NT2/D1 (cell line): ENCODE results near the gene GDPGP1.
"Not testable (repeated sequence)": the region's sequence is repeated elsewhere in the genome, so short reads cannot be mapped to it uniquely, and the experiment has no call there.

Experiments
- DNase-seq: peaks from one replicate; pipeline ENCODE4 v3.0.0-alpha.2; 2011; ENCODE audit warnings: low read depth, low spot score
- H3K27me3 ChIP-seq: 2 replicates; pipeline ENCODE4 v1.6.0; 2011; ENCODE audit warnings: mild to moderate bottlenecking; ENCODE audit not compliant: insufficient read length, insufficient read depth
- H3K36me3 ChIP-seq: 2 replicates; pipeline ENCODE4 v1.6.1; 2011; ENCODE audit warnings: mild to moderate bottlenecking, low read length, mixed read lengths; ENCODE audit not compliant: insufficient read depth, insufficient read length
- H3K4me1 ChIP-seq: 2 replicates; pipeline ENCODE4 v1.5.1; 2011; ENCODE audit not compliant: insufficient read depth, insufficient read length
- H3K4me3 ChIP-seq: 2 replicates; pipeline ENCODE4 v1.5.1; 2011; ENCODE audit warnings: low read depth; ENCODE audit not compliant: insufficient read length
- H3K9ac ChIP-seq: 2 replicates; pipeline ENCODE4 v1.6.0; 2011; ENCODE audit warnings: low read depth; ENCODE audit not compliant: insufficient read length
- H3K9me3 ChIP-seq: 2 replicates; pipeline ENCODE4 v1.5.1; 2011; ENCODE audit warnings: mild to moderate bottlenecking, low read length; ENCODE audit not compliant: insufficient read depth
- SUZ12 ChIP-seq: IDR thresholded peaks from 2 replicates; pipeline ENCODE4 v1.6.1; 2011; ENCODE audit not compliant: insufficient read length, insufficient read depth; ENCODE audit errors: extremely low read depth
- YY1 ChIP-seq: IDR thresholded peaks from 2 replicates; pipeline ENCODE4 v1.6.1; 2011; ENCODE audit not compliant: insufficient read length, insufficient read depth
- ZNF274 ChIP-seq: IDR thresholded peaks from 2 replicates; pipeline ENCODE4 v1.6.1; 2011; ENCODE audit warnings: mild to moderate bottlenecking, low read depth, low read length

GDPGP1 gene

DNA sequence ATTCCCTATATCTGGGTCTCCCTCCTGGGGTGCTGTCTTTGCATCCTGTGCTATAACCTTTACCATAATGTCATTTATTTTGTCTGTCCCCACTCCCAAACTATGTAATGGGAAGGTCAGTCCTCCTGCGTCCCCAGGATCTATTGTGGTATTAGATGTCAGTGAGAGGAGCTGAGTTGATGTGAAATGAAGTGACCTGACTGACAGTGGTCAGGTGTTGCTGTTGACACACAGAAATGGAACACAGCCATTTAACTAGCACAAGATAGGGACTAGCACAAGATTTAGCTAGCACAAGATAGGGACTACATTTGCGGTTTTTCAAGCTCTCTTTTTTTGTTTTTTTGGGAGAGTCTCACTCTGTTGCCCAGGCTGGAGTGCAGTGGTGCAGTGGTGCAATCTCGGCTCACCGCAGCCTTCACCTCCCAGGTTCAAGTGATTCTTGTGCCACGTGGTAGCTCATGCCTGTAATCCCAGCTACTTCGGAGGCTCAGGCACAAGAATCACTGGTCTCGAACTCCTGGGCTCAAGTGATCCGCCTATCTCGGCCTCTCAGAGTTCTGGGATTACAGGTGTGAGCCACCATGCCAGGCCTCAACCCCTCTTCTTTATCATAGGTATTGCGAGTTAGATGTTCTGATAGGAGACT is 36.6 kb downstream of the GDPGP1 start:
- Histone ChIP-seq H3K4me3 (no peak overlapping the region), H3K27me3 (no peaks in the 10 kb centered on the region), H3K4me1 (no peaks in the 10 kb centered on the region), H3K36me3 (peaks cover 80% of the 10 kb centered on the region), H3K9me3 (no peaks in the 10 kb centered on the region), H3K9ac (no peak overlapping the region)
- no peak for DNase-seq
- no peak for TF ChIP-seq YY1
- TF ChIP-seq SUZ12 = no peak
- TF ChIP-seq ZNF274 = no peak

DNA sequence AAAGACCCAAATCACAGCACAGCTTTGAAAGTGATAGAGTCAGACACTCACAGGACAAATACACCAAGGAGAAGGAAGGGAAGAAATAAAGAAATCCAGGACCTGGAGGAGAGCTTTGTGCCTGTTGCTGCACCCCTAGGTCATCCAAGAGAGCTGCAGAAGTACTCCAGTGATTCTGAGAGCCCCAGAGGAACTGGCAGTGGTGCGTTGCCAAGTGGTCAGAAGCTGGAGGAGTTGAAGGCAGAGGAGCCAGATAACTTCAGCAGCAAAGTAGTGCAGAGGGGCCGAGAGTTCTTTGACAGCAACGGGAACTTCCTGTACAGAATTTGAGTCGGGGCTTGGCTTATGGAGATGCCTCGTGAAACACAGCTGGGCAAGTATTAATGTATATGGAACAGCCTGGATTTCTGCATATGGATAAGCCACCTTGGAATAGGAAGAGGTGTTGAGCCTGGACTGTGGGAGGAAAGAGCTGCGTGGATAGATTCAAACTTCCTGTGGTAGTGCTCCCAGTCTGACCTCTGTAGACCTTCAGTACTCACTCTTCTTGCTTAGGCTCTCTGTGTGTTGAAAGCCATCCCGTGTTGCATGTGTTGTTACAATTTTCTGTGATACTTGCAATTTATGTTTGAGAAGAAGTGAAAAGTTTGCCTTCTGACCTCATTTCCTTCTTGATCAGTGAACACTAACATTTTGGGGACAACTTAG is 37.6 kb downstream of the GDPGP1 start:
- H3K36me3 ChIP-seq = peaks cover 81% of the 10 kb centered on the region
- H3K9me3 ChIP-seq = no peaks in the 10 kb centered on the region
- H3K27me3 ChIP-seq = no peaks in the 10 kb centered on the region
- TF ChIP-seq SUZ12 (no peak), YY1 (no peak)
- H3K9ac ChIP-seq = no peak overlapping the region
- no peak for DNase-seq
- H3K4me1 ChIP-seq = no peaks in the 10 kb centered on the region
- no peak overlapping the region for H3K4me3 ChIP-seq

DNA sequence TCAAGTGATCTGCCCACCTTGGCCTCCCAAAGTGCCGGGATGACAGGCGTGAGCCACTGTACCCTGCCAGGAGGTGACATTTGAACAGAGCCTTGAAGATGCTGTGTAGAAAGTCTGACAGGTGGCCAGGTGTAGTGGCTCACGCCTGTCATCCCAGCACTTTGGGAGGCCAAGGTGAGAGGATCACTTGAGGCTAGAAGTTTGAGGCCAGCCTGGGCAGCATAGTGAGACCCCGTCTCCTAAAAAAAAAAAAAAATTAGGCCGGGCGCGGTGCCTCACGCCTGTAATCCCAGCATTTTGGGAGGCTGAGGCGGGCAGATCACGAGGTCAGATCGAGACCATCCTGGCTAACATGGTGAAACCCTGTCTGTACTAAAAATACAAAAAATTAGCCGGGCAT is 44.5 kb downstream of the GDPGP1 start:
- peaks cover 17% of the 10 kb centered on the region for H3K36me3 ChIP-seq
- DNase-seq, H3K4me1 ChIP-seq, H3K27me3 ChIP-seq, H3K4me3 ChIP-seq, H3K9me3 ChIP-seq, H3K9ac ChIP-seq: not testable (repeated sequence)

DNA sequence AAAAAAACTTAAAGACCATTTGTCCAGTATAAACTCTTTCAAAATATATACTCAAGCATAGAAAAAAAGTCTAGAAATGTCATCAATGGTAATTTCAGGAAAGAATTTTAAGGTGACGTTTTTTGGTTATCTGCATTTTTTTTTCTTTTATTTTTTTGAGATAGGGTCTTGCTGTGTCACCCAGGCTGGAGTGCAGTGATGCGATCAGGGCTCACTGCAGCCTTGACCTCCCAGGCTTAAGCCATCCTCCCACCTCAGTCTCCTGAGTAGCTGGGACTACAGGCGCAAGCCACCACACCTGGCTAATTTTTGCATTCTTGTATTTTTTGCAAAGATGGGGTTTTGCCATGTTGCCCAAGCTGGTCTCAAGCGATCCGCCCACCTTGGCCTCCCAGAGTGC is 46.7 kb downstream of the GDPGP1 start:
- not testable (repeated sequence) for H3K4me1 ChIP-seq, H3K27me3 ChIP-seq, H3K36me3 ChIP-seq, H3K9ac ChIP-seq, H3K4me3 ChIP-seq, H3K9me3 ChIP-seq, DNase-seq

DNA sequence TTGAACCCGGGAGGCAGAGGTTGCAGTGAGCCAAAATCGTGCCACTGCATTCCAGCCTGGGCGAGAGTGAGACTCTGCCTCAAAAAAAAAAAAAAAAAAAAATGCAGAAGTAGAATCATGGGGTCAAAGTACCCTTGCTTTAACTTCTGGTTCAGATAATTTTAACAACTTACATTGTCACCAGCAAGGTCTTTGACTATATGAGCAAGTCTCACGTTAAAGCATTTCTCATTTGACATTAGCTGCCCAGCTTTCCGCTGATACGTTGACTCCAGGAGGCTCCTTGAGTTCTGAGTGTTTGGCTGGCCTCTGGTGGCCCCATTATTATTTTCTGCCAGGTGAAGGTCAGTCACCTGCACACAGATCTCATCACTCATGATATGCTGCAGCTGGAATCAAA is 47.6 kb downstream of the GDPGP1 start:
- not testable (repeated sequence) for DNase-seq, H3K9me3 ChIP-seq, H3K27me3 ChIP-seq, H3K4me3 ChIP-seq, H3K36me3 ChIP-seq, H3K4me1 ChIP-seq, H3K9ac ChIP-seq

DNA sequence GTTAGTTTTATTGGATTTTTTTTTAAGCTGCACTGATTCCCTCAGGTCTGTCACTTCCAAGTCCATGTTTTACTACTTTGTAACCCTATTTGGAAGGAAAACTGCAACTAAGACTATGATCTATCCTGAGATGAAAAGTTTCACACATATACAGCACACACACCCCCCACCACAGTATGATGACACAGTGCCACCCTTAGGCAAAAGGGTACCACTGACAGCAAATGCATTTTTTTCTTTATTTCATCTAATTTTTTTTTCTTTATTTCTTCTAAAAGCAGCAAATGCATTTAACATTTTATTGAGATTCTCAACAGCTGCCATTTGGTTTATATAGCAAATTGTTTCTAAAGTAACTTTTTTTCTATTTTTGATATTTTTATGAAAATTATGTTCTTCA is 52.7 kb downstream of the GDPGP1 start:
- peaks cover 4% of the 10 kb centered on the region for H3K9me3 ChIP-seq
- H3K36me3 ChIP-seq = no peaks in the 10 kb centered on the region
- DNase-seq = no peak
- no peak for TF ChIP-seq SUZ12
- no peaks in the 10 kb centered on the region for H3K4me1 ChIP-seq
- H3K9ac ChIP-seq = no peak overlapping the region
- no peak overlapping the region for H3K4me3 ChIP-seq
- H3K27me3 ChIP-seq = no peaks in the 10 kb centered on the region

DNA sequence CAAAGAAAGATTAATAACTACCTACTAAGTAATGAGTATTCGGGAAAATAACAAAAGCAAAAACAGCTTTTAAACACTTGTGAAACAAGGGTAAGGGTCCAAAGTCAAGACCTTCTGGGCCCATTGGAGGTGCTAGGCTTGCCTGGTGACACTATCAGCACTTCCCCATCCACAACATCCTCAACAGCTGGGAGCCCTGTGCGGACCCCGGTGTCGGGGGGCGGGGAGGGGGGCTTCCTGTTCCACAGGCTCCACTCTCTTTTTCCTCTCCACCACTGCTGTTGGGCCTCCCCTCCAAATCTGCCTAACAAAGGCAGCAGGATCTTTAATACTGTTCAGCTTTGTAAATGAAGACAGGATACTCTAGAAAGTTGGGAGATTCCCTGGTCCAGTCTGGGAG is 53.1 kb downstream of the GDPGP1 start:
- DNase-seq = peak; percentile 42
- H3K9me3 ChIP-seq = peaks cover 8% of the 10 kb centered on the region
- no peak overlapping the region for H3K9ac ChIP-seq
- H3K36me3 ChIP-seq = no peaks in the 10 kb centered on the region
- no peak overlapping the region for H3K4me3 ChIP-seq
- no peaks in the 10 kb centered on the region for H3K4me1 ChIP-seq
- no peaks in the 10 kb centered on the region for H3K27me3 ChIP-seq
- TF ChIP-seq SUZ12 = no peak
- TF ChIP-seq YY1 = no peak
- no peak for TF ChIP-seq ZNF274

DNA sequence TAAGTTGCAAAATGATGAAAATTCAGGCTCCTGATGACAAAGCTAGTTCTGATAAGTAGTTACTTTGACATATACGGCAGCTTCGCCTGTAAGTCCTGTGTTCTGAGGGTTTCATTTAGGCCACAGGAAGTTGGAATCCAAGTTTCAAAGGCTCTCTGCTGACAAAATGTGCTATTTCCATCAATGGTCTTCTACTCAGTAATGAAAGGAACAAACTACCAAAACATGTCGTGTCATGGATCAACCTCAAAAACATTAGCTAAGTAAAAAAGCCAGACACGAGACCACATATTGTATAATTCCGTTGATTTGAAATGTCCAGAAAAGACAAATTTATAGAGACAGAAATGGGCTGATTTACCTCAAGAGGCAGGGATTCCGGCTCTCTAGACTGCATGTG is 53.9 kb downstream of the GDPGP1 start:
- no peak for DNase-seq
- Histone ChIP-seq H3K27me3 (no peaks in the 10 kb centered on the region), H3K4me3 (no peak overlapping the region), H3K9me3 (peaks cover 8% of the 10 kb centered on the region), H3K4me1 (no peaks in the 10 kb centered on the region), H3K36me3 (no peaks in the 10 kb centered on the region), H3K9ac (no peak overlapping the region)
- TF ChIP-seq ZNF274 (no peak), SUZ12 (no peak), YY1 (no peak)
